Uterus (tissue), 4 donors: ENCODE measurements around the gene PPT1. TPM values are rescaled to one million over a fixed set of nuclear protein-coding genes. Genes with fewer than 3 reads are reported as not detected.

Experiments
- DNase-seq, 2 donors: peaks; one replicate each; pipeline ENCODE4 v3.0.0-alpha.2; 2019 to 2020
- H3K27ac ChIP-seq, 2 donors: fragments of 200-600 bp; sonication (generic); 1 replicate in 1 of 2; 2 replicates in 1 of 2; pipeline ENCODE4 v1.5.1; 2016 to 2018
- H3K27me3 ChIP-seq, 2 donors: fragments of 200-600 bp; sonication (generic); one replicate each; pipeline ENCODE4 v1.5.1; 2018 to 2019; ENCODE audit warnings: control low read depth in 1 of 2
- H3K36me3 ChIP-seq, 2 donors: fragments of 200-600 bp; sonication (generic); one replicate each; pipeline ENCODE4 v1.5.1; 2019; ENCODE audit warnings: control low read depth in 1 of 2
- H3K4me1 ChIP-seq, 2 donors: fragments of 200-600 bp; sonication (generic); one replicate each; pipeline ENCODE4 v1.5.1; 2018 to 2019; ENCODE audit warnings: control low read depth in 1 of 2
- H3K4me3 ChIP-seq, 2 donors: fragments of 200-600 bp; sonication (generic); 1 replicate in 1 of 2; 2 replicates in 1 of 2; pipeline ENCODE4 v1.5.1; 2018 to 2019; ENCODE audit warnings: mild to moderate bottlenecking in 1 of 2
- H3K9me3 ChIP-seq, 2 donors: fragments of 200-600 bp; sonication (generic); one replicate each; pipeline ENCODE4 v1.5.1; 2019; ENCODE audit warnings: control low read depth in 1 of 2
- POLR2A ChIP-seq, 2 donors: fragments of 450-650 bp; IDR thresholded peaks; one replicate each; pipeline ENCODE4 v1.6.1; 2016; ENCODE audit warnings: antibody characterized with exemption in 2 of 2, mild to moderate bottlenecking in 1 of 2, moderate library complexity in 1 of 2
- intact Hi-C: fragments of 100-400 bp; cut with DNase I; formaldehyde crosslinking; loops from one replicate; pipeline ENCODE4 v1.15.1; 2023; ENCODE audit warnings: low total_unique reads
- total RNA-seq, 4 donors: library from RNA; depleted of rRNA in 3 of 4; stranded (reverse); fragments of >200 nt in 3 of 4; gene quantifications; one replicate each; pipeline versions ENCODE4 v1.1.0 to v1.2.4, GENCODE V29; 2014 to 2023
- TF ChIP-seq, protein P1 (sequence below), 4 experiments: fragments of 200-600 bp in 2 of 4; fragments of 450-650 bp in 2 of 4; sonication (generic) in 2 of 4; IDR thresholded peaks; one replicate each; pipeline ENCODE4 v1.5.1; 2016 to 2019; ENCODE audit warnings: antibody characterized with exemption in 4 of 4, mild to moderate bottlenecking in 2 of 4, moderate library complexity in 1 of 4
- donor health status: DM: yes; HTN: yes; CAD: no.

The PPT1 gene
- total RNA-seq, 4 donors from 2014 or later, result 81.7 to 123 (median 94.5) TPM

DNA sequence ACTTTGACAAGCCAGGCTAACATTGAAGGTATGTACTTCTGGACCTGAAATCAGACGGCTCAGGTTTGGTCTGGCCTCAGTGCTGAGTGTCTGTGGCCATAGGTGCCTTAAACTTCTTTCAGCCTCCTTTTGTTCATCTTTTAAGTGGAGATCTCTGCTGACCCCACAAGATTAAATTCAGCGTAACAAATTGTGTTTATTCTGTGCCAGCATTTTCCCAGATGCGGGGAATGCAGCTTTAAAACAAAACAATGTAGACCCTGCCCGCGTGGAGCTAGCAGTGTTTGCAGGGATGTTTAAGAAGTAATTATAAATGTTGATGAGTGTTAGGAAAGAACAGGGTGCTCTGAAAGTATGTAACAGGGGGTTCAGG, 55.6 kb downstream of the PPT1 start:
- Histone ChIP-seq H3K4me1 (peaks cover 0 to 12% of the 10 kb centered on the region in 2 donors), H3K9me3 (no peaks in the 10 kb centered on the region), H3K27me3 (no peaks in the 10 kb centered on the region), H3K4me3 (peak overlapping the region; percentile 83 to 99), H3K36me3 (no peaks in the 10 kb centered on the region), H3K27ac (peak overlapping the region; percentile 89 to 96)
- intact Hi-C loops, result no loop called here
- no peak for TF ChIP-seq POLR2A (IDR thresholded peaks at IDR 0.05)
- TF ChIP-seq, protein P1, sequence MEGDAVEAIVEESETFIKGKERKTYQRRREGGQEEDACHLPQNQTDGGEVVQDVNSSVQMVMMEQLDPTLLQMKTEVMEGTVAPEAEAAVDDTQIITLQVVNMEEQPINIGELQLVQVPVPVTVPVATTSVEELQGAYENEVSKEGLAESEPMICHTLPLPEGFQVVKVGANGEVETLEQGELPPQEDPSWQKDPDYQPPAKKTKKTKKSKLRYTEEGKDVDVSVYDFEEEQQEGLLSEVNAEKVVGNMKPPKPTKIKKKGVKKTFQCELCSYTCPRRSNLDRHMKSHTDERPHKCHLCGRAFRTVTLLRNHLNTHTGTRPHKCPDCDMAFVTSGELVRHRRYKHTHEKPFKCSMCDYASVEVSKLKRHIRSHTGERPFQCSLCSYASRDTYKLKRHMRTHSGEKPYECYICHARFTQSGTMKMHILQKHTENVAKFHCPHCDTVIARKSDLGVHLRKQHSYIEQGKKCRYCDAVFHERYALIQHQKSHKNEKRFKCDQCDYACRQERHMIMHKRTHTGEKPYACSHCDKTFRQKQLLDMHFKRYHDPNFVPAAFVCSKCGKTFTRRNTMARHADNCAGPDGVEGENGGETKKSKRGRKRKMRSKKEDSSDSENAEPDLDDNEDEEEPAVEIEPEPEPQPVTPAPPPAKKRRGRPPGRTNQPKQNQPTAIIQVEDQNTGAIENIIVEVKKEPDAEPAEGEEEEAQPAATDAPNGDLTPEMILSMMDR (IDR thresholded peaks at IDR 0.05), result no peak
- no peak for DNase-seq

DNA sequence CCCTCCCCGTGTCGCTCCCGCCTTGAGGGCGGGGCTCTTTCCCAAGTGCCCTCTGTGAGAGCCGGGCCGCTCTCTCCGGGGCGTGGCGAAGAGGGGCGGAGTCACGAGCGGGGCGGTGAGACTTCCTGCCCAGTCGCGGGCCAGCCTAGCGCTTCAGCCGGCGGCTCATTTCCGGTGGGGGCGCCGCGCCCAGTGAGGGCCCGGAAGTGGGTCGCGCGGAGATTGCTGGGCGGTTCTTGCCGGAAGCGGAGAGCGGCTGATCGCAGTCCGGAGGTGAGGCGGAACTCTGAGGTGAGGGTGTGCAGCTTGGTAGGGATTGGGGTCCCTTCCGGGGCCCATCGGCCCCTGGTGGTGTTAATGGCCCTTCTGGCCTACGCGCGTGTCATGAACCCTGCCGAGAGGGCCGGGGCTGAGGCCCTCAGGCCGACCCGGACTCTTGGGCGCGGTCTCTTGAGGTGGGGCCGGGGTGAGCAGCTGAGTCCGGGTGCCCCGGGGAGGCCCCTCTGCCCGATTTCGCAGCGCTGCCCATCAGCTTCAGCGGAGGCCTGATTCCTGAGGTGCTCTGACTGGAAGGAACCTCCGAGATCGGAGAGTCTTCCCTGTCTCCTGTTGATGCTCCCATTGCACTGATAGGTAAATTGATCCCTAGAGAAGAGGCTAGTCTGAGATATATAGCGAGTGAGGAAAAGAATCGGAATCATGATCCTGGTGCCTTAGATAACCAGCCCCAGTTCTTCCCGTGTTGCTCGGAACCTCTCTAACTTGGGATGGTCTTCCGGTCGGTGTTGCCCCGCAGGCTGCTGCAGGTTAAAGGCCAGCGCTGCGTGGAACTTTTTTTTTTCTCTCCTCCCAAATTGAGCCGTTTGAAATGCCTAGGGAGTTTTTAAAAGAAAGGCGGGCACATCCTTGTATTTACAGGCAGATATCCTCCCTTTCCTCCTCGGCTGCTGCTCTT, 56.3 kb downstream of the PPT1 start, which contains the start of gene CAP1:
Gene CAP1 (plus strand): TSS at position 219 of the 955 bp plus-strand sequence. CDS start 18,618 bp downstream, outside the sequence.
- Histone ChIP-seq H3K4me1 (peaks cover 0 to 12% of the 10 kb centered on the region in 2 donors), H3K9me3 (no peaks in the 10 kb centered on the region), H3K4me3 (peak within 1 kb of the TSS; percentile 83 to 99), H3K27me3 (no peaks in the 10 kb centered on the region), H3K27ac (peak within 1 kb of the TSS; percentile 95 to 96), H3K36me3 (no peaks in the 10 kb centered on the region)
- DNase-seq, result peak; percentile 99 to 100
- no peak for TF ChIP-seq POLR2A (IDR thresholded peaks at IDR 0.05)
- TF ChIP-seq, protein P1 (IDR thresholded peaks at IDR 0.05), result peak in 1 of 4 experiments; percentile 29
- intact Hi-C loops, result no loop called here

DNA sequence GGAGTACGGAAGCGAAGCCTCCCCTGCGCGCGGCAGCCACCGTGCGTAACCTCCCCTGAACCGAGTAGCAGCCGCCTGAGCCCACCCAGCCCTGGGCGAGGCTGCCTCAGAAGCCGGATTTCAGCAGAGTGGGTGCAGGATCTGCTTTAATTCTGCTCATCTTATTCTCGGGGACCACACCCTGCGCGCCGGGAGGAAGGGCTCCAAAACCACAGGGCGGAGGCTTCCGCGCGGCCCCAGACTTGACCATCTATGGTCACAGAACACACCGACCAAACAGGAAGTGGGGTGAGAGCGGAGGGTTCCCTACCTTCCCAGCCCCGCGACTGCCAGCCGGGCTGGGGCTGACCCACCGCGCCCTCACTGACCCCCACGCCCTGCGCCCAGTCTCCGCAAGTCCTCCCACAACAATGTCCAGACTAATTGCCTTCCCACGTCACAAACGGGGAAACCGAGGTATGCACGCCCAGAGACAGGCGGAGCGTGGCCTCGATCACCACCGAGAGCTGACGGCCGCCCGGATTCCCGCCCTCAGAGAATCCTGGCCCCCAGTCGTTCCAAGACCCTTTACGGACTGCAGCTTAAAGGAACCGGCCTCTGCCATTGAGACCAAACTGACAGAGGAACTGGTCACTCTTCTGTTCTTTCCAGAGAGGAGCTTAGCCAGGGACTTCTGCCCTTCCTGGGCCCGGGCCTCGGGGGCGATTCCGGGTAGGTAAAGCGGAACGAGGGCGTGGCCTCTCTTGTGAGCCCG, 57.1 kb downstream of the PPT1 start:
- intact Hi-C loops, result no loop called here
- DNase-seq, result peak; percentile 86 to 90
- H3K36me3 ChIP-seq, result no peaks in the 10 kb centered on the region
- H3K27me3 ChIP-seq, result no peaks in the 10 kb centered on the region
- peak overlapping the region; percentile 83 to 99 for H3K4me3 ChIP-seq
- no peaks in the 10 kb centered on the region for H3K9me3 ChIP-seq
- peaks cover 0 to 12% of the 10 kb centered on the region in 2 donors for H3K4me1 ChIP-seq
- TF ChIP-seq POLR2A (IDR thresholded peaks at IDR 0.05), result peak; percentile 78 to 97
- TF ChIP-seq, protein P1 (IDR thresholded peaks at IDR 0.05), result no peak
- peak overlapping the region; percentile 95 to 96 for H3K27ac ChIP-seq

DNA sequence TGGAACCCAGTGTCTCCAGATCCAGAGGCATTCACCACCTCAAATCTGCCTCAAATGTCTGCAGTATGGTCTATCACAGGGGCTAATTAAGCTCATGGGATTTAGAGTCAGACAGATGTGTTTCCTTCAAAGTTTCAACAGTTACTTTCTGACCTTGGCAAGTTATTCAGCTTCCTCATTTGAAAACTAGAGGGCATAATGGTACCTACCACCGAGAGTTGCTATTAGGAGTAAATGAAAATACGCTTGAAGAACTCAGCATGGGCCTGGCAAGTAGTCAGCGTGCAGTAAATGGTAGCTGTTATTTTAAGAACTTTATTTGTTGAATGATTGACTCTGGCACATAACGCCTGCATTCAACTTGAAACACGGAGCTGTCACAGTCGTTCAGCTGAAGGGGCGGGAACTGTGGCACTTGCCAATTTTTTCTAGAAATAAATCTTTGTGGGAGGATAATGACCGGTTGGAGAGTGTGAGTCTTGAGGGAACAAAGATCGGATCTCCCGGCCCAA, 57.8 kb downstream of the PPT1 start:
- TF ChIP-seq, protein P1 (IDR thresholded peaks at IDR 0.05), result peak in 1 of 4 experiments; percentile 16
- no peak for TF ChIP-seq POLR2A (IDR thresholded peaks at IDR 0.05)
- Histone ChIP-seq H3K9me3 (no peaks in the 10 kb centered on the region), H3K27ac (peak overlapping the region; percentile 95 to 96), H3K4me1 (peaks cover 0 to 12% of the 10 kb centered on the region in 2 donors), H3K27me3 (no peaks in the 10 kb centered on the region), H3K4me3 (peak overlapping the region; percentile 83 to 99), H3K36me3 (no peaks in the 10 kb centered on the region)
- peak in 1 of 2 donors; percentile 76 for DNase-seq
- intact Hi-C loops, result no loop called here
